Transverse colon (tissue), 4 donors: ENCODE measurements around the gene F7. TPM values are rescaled to one million over a fixed set of nuclear protein-coding genes. Genes with fewer than 3 reads are reported as not detected.

Experiments
- DNase-seq: peaks from one replicate; pipeline ENCODE4 v3.0.0-alpha.2; 2019
- H3K27ac ChIP-seq, 4 donors: fragments of 200-600 bp; sonication (generic); 2 replicates each; pipeline ENCODE4 v1.5.1; 2016 to 2018; ENCODE audit warnings: inconsistent platforms in 4 of 4
- H3K27me3 ChIP-seq: fragments of 200-600 bp; sonication (generic); 2 replicates; pipeline ENCODE4 v1.5.1; 2017; ENCODE audit warnings: inconsistent platforms
- H3K36me3 ChIP-seq, 4 donors: fragments of 200-600 bp; sonication (generic); 2 replicates each; pipeline ENCODE4 v1.5.1; 2017 to 2019; ENCODE audit warnings: inconsistent platforms in 4 of 4
- H3K4me1 ChIP-seq, 4 donors: fragments of 200-600 bp; sonication (generic); 2 replicates each; pipeline ENCODE4 v1.5.1; 2017 to 2020; ENCODE audit warnings: inconsistent platforms in 4 of 4
- H3K4me3 ChIP-seq, 4 donors: fragments of 200-600 bp; sonication (generic); 1 replicate in 1 of 4; 2 replicates in 3 of 4; pipeline versions ENCODE4 v1.5.1 to v1.6.1; 2017 to 2019; ENCODE audit warnings: inconsistent platforms in 4 of 4
- H3K9me3 ChIP-seq, 2 donors: fragments of 200-600 bp; sonication (generic); 2 replicates each; pipeline ENCODE4 v1.5.1; 2017 to 2019; ENCODE audit warnings: inconsistent platforms in 2 of 2
- EP300 ChIP-seq: sonication (generic); formaldehyde crosslinking; IDR thresholded peaks from one replicate; pipeline ENCODE4 v1.6.1; 2017; ENCODE audit warnings: antibody characterized with exemption, low read depth
- POLR2A ChIP-seq: fragments of 450-650 bp; IDR thresholded peaks from one replicate; pipeline ENCODE4 v1.6.1; 2016; ENCODE audit warnings: antibody characterized with exemption, mild to moderate bottlenecking, moderate library complexity
- POLR2AphosphoS5 ChIP-seq, 3 donors: sonication (generic); formaldehyde crosslinking; IDR thresholded peaks; one replicate each; pipeline ENCODE4 v1.6.1; 2016; ENCODE audit warnings: antibody characterized with exemption in 3 of 3
- WGBS, 2 donors: methylation state at CpG; one replicate each; pipeline ENCODE4 v1.1.5; 2018; ENCODE audit warnings: low coverage in 1 of 2; 5-methylcytosine and 5-hydroxymethylcytosine counted together
- in situ Hi-C, 4 donors: fragments of 200-750 bp; cut with MboI; loops; one replicate each; pipeline versions ENCODE4 v1.15.0 to v1.15.1; 2017; ENCODE audit warnings: low sequenced_read_pairs in 3 of 4, low pct_ligation_motif_present in 1 of 4, low pct_unique_long_range_greater_than_20kb in 1 of 4
- intact Hi-C: fragments of 100-400 bp; cut with DNase I; formaldehyde crosslinking; loops from one replicate; pipeline ENCODE4 v1.15.1; 2023; ENCODE audit warnings: low total_unique reads
- total RNA-seq, 4 donors: library from RNA; depleted of rRNA; stranded (reverse); fragments of >200 nt; gene quantifications; one replicate each; pipeline ENCODE4 v1.1.0, GENCODE V29; 2016
- TF ChIP-seq, protein P1 (sequence below), 5 experiments: fragments of 200-600 bp in 3 of 5; fragments of 450-650 bp in 2 of 5; sonication (generic) in 3 of 5; IDR thresholded peaks; 1 replicate in 2 of 5; 2 replicates in 3 of 5; pipeline ENCODE4 v1.5.1; 2016 to 2017; ENCODE audit warnings: antibody characterized with exemption in 5 of 5, inconsistent platforms in 3 of 5, mild to moderate bottlenecking in 2 of 5, moderate library complexity in 1 of 5

Gene F7
- total RNA-seq, 4 donors from 2014 or later, result not detected

DNA sequence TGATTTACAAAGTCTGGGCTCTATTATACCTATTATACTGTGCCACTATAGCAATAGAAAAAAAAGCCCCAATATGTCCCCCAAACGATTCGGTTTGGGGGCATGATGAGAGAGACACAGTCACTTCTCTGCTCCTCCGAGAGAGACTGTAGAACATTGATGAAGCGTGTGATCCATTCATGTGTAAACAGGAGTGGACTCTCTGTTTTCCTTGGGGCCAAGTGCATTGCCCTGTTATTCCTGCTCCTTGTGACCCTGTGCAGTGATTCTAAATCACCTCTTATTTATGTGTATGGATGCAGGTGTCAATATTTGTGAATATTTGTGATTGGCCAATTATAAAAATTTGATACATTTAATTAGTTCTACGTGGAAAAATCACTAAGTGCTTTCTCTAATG lies 34.0 kb downstream of the F7 start:
- Histone ChIP-seq H3K27me3 (no peaks in the 10 kb centered on the region), H3K36me3 (no peaks in the 10 kb centered on the region), H3K4me1 (no peaks in the 10 kb centered on the region), H3K27ac (no peak overlapping the region), H3K4me3 (no peak overlapping the region), H3K9me3 (no peaks in the 10 kb centered on the region)
- in situ Hi-C loops (no loop called here), intact Hi-C loops (no loop called here)
- TF ChIP-seq POLR2A (no peak), POLR2AphosphoS5 (IDR thresholded peaks at IDR 0.05) (no peak), EP300 (no peak)
- TF ChIP-seq, protein P1, sequence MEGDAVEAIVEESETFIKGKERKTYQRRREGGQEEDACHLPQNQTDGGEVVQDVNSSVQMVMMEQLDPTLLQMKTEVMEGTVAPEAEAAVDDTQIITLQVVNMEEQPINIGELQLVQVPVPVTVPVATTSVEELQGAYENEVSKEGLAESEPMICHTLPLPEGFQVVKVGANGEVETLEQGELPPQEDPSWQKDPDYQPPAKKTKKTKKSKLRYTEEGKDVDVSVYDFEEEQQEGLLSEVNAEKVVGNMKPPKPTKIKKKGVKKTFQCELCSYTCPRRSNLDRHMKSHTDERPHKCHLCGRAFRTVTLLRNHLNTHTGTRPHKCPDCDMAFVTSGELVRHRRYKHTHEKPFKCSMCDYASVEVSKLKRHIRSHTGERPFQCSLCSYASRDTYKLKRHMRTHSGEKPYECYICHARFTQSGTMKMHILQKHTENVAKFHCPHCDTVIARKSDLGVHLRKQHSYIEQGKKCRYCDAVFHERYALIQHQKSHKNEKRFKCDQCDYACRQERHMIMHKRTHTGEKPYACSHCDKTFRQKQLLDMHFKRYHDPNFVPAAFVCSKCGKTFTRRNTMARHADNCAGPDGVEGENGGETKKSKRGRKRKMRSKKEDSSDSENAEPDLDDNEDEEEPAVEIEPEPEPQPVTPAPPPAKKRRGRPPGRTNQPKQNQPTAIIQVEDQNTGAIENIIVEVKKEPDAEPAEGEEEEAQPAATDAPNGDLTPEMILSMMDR (IDR thresholded peaks at IDR 0.05), result no peak
- 85 to 89% methylated on average over 5 of the region's 5 CpGs for WGBS, 2 donors
- no peak for DNase-seq

DNA sequence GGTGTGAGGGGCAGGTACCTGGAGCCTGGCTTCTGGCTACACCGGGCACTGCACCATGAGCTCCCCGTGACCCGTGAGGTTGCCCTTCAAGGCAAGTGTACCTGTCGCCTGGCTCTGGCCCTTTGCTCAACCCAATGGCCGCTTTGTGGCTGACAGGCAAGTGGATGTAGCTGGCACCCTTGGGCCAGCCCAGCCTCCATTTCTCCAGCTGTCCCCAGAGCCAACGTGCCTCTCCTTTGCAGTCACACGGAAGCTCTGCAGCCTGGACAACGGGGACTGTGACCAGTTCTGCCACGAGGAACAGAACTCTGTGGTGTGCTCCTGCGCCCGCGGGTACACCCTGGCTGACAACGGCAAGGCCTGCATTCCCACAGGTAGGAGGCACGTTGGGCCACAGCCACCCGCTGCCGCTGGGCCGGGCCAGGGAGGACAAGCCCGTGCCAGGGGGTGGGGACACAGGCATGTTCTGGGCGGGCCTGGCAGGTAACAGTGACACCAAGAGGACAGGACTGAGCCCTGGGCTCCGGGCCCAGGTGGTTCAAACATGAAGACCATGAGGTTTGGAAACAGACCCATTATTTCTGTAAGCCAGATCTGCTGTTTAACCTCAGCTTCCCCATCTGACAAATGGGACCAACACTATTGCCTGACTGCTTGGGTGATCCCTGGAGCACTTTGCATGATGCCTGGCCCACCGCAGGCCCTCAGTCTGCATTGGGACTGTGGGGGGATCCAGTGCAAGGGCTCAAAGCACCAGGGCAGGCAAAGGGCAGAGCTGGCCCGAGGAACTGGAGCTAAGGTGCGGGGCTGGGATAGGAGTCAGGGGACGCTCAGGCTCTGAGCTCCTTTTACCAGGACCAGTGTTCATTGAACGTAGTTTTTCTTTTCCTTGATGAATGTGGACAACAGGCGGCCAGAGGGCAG lies 35.3 kb downstream of the F7 start:
- H3K27ac ChIP-seq, result no peak overlapping the region
- TF ChIP-seq, protein P1 (IDR thresholded peaks at IDR 0.05), result no peak
- TF ChIP-seq POLR2AphosphoS5 (IDR thresholded peaks at IDR 0.05), result no peak
- no peak for TF ChIP-seq EP300
- TF ChIP-seq POLR2A, result no peak
- DNase-seq, result no peak
- no peaks in the 10 kb centered on the region for H3K27me3 ChIP-seq
- 67 to 89% methylated on average over 3 to 26 of the region's 26 CpGs for WGBS, 2 donors
- intact Hi-C loops, result no loop called here
- H3K9me3 ChIP-seq, result no peaks in the 10 kb centered on the region
- no peaks in the 10 kb centered on the region for H3K4me1 ChIP-seq
- no peak overlapping the region for H3K4me3 ChIP-seq
- H3K36me3 ChIP-seq, result no peaks in the 10 kb centered on the region
- in situ Hi-C loops, result no loop called here

DNA sequence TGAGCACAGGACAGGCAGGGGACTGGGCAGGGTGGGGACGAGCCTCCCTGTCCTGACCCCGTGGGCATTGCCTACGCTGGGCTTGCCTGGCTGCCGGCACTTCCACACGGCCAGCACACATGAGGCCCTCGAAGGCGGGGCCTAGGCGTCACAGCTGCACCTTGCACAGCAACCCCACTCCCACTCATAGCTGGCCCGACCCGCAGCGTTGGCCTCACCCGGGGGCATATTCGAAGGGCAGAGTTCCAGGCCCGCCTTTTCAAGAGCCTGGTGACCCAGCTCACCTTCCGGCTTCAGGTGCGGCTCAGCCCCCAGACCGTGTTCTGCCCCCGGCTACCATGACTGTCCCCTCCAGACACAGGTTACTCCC lies 36.0 kb downstream of the F7 start:
- H3K27me3 ChIP-seq, result no peaks in the 10 kb centered on the region
- 88% methylated on average over 18 of the region's 18 CpGs; no CpG with 5 or more reads in 1 of the 2 donors for WGBS, 2 donors
- H3K9me3 ChIP-seq, result no peaks in the 10 kb centered on the region
- intact Hi-C loops, result no loop called here
- no peak for DNase-seq
- H3K4me1 ChIP-seq, result no peaks in the 10 kb centered on the region
- in situ Hi-C loops, result no loop called here
- H3K27ac ChIP-seq, result no peak overlapping the region
- TF ChIP-seq POLR2A (no peak), EP300 (no peak), POLR2AphosphoS5 (IDR thresholded peaks at IDR 0.05) (no peak)
- TF ChIP-seq, protein P1 (IDR thresholded peaks at IDR 0.05), result no peak
- no peaks in the 10 kb centered on the region for H3K36me3 ChIP-seq
- no peak overlapping the region for H3K4me3 ChIP-seq

DNA sequence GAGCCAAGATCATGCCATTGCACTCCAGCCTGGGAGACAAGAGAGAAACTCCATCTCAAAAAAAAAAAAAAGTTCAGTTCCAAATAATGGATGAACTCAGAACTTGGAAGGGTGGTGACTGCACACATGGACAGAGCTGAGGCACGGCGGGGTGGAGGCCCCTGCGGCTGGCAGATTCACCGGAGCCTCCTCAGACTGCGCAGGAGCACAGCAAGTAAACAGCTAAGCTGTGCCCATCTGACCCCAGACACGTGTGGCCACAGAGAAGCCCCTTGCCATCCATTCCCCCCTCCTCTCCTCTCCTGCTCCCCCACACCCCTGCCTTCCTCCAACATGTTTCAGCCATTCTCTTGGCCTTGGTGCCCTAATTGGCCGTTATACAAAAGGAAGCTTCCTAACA lies 37.3 kb downstream of the F7 start:
- in situ Hi-C loops (no loop called here), intact Hi-C loops (no loop called here)
- no peaks in the 10 kb centered on the region for H3K36me3 ChIP-seq
- no peaks in the 10 kb centered on the region for H3K9me3 ChIP-seq
- H3K4me1 ChIP-seq, result no peaks in the 10 kb centered on the region
- H3K27me3 ChIP-seq, result no peaks in the 10 kb centered on the region
- no peak overlapping the region for H3K27ac ChIP-seq
- no peak overlapping the region for H3K4me3 ChIP-seq
- TF ChIP-seq, protein P1 (IDR thresholded peaks at IDR 0.05), result no peak
- DNase-seq, result no peak
- 86 to 94% methylated on average over 7 of the region's 7 CpGs for WGBS, 2 donors
